Stomach (tissue), 9 donors: Measurements from ENCODE around the gene PEAK1. TPM values are rescaled to one million over a fixed set of nuclear protein-coding genes. Genes with fewer than 3 reads are reported as not detected.

ENCODE experiments used
- DNase-seq, 2 donors: peaks; one replicate each; pipeline versions ENCODE4 v3.0.0 to v3.0.0-alpha.2; 2013 to 2019
- H3K27ac ChIP-seq, 5 donors: fragments of 200-600 bp in 4 of 5; sonication (generic) in 4 of 5; one replicate each; pipeline ENCODE4 v1.5.1; 2013 to 2019; ENCODE audit warnings: mild to moderate bottlenecking in 1 of 5, moderate library complexity in 1 of 5
- H3K27me3 ChIP-seq, 3 donors: fragments of 200-600 bp; sonication (generic); one replicate each; pipeline ENCODE4 v1.5.1; 2017 to 2019; ENCODE audit warnings: mixed run types in 1 of 3
- H3K36me3 ChIP-seq, 4 donors: fragments of 200-600 bp; sonication (generic); 1 replicate in 3 of 4; 2 replicates in 1 of 4; pipeline ENCODE4 v1.5.1; 2016 to 2019
- H3K4me1 ChIP-seq, 4 donors: fragments of 200-600 bp; sonication (generic); one replicate each; pipeline ENCODE4 v1.5.1; 2016 to 2019
- H3K4me3 ChIP-seq, 4 donors: fragments of 200-600 bp; sonication (generic) in 3 of 4; one replicate each; pipeline ENCODE4 v1.5.1; 2016 to 2019; ENCODE audit warnings: mild to moderate bottlenecking in 1 of 4
- H3K9me3 ChIP-seq, 4 donors: fragments of 200-600 bp; sonication (generic); one replicate each; pipeline ENCODE4 v1.5.1; 2016 to 2019
- CTCF ChIP-seq, 7 experiments: fragments of 450-650 bp in 4 of 7; fragments of 200-600 bp in 3 of 7; sonication (generic) in 3 of 7; IDR thresholded peaks; one replicate each; pipeline ENCODE4 v1.5.1; 2016 to 2019; ENCODE audit warnings: antibody characterized with exemption in 7 of 7, control low read depth in 2 of 7, mild to moderate bottlenecking in 1 of 7
- EP300 ChIP-seq: sonication (generic); formaldehyde crosslinking; IDR thresholded peaks from one replicate; pipeline ENCODE4 v1.6.1; 2017; ENCODE audit warnings: antibody characterized with exemption
- POLR2A ChIP-seq, 4 donors: fragments of 450-650 bp; IDR thresholded peaks; one replicate each; pipeline ENCODE4 v1.6.1; 2016; ENCODE audit warnings: antibody characterized with exemption in 4 of 4, control low read depth in 2 of 4, mild to moderate bottlenecking in 1 of 4, moderate library complexity in 1 of 4
- POLR2AphosphoS5 ChIP-seq, 3 donors: sonication (generic); formaldehyde crosslinking; IDR thresholded peaks; one replicate each; pipeline ENCODE4 v1.6.1; 2016; ENCODE audit warnings: antibody characterized with exemption in 3 of 3
- WGBS, 5 donors: extraction: QIAGEN DNeasy Blood & Tissue Kit in 3 of 5; methylation state at CpG; one replicate each; pipeline versions ENCODE4 v1.1.5 to v1.1.7; 2013 to 2018; 5-methylcytosine and 5-hydroxymethylcytosine counted together
- intact Hi-C: fragments of 100-400 bp; cut with DNase I; formaldehyde crosslinking; loops from one replicate; pipeline ENCODE4 v1.15.1; 2023; ENCODE audit warnings: low total_unique reads
- polyA plus RNA-seq, 3 donors: library from polyadenylated mRNA; stranded (reverse); fragments of 200-250 nt; gene quantifications; one replicate each; pipeline ENCODE4 v1.2.3, GENCODE V29; 2013
- total RNA-seq, 5 donors: library from RNA; depleted of rRNA; stranded (reverse); fragments of >200 nt; gene quantifications; one replicate each; pipeline versions ENCODE4 v1.1.0 to v1.2.3, GENCODE V29; 2014 to 2016
- donor health status: healthy with polysubstance abuse.
- donor health status: Bipolar disorder and iron deficiency.
- donor health status: healthy.

Gene PEAK1
- total and polyA plus RNA-seq, 8 donors, result 1.7 to 72.5 (median 19.4) TPM

DNA sequence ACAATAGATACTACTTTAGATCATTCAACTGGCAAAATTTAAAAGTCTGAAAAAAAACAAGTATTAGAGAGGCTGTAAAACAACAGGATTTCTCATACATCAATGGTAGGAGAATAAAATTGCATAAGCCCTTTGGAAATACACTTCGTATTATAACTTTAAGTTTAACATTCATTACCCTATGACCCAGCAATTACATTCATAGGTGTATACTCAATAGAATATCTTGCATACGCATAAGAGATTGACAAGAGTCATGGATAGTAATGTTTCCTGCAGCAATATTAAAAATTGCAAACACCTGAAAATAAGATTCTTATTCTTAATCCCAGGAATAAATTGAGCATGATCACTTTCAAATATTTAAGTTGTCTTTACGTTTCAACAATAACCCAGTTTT lies 63.6 kb downstream of the PEAK1 start:
- Histone ChIP-seq H3K4me1 (peaks cover 0 to 9% (median 0%) of the 10 kb centered on the region in 4 donors), H3K4me3 (no peak overlapping the region), H3K27ac (no peak overlapping the region), H3K27me3 (no peaks in the 10 kb centered on the region), H3K9me3 (no peaks in the 10 kb centered on the region), H3K36me3 (no peaks in the 10 kb centered on the region)
- TF ChIP-seq CTCF (IDR thresholded peaks at IDR 0.05) (no peak), EP300 (no peak), POLR2AphosphoS5 (IDR thresholded peaks at IDR 0.05) (no peak), POLR2A (IDR thresholded peaks at IDR 0.05) (no peak)
- no peak for DNase-seq
- intact Hi-C loops, result no loop called here
- WGBS, 5 donors, result 94 to 99% (median 97%) methylated on average over 3 of the region's 3 CpGs

- Histone ChIP-seq H3K36me3 (no peaks in the 10 kb centered on the region), H3K9me3 (no peaks in the 10 kb centered on the region), H3K4me1 (peaks cover 0 to 9% (median 0%) of the 10 kb centered on the region in 4 donors), H3K27ac (no peak overlapping the region), H3K27me3 (no peaks in the 10 kb centered on the region), H3K4me3 (no peak overlapping the region)
- DNase-seq, result no peak
- WGBS, 5 donors, result 93 to 99% (median 97%) methylated on average over 3 of the region's 3 CpGs
- intact Hi-C loops, result no loop called here
- TF ChIP-seq CTCF (IDR thresholded peaks at IDR 0.05), result no peak
- no peak for TF ChIP-seq EP300
- TF ChIP-seq POLR2A (IDR thresholded peaks at IDR 0.05), result no peak
- TF ChIP-seq POLR2AphosphoS5 (IDR thresholded peaks at IDR 0.05), result no peak
Measured at GRCh38 chr15:77355321-77355720, 64.6 kb downstream of the PEAK1 start.

GRCh38 chr15:77354063-77354462 lies 65.8 kb downstream of the PEAK1 start:
- H3K36me3 ChIP-seq, result no peaks in the 10 kb centered on the region
- H3K9me3 ChIP-seq, result no peaks in the 10 kb centered on the region
- no peak for DNase-seq
- intact Hi-C loops, result no loop called here
- no peak overlapping the region for H3K4me3 ChIP-seq
- H3K27me3 ChIP-seq, result no peaks in the 10 kb centered on the region
- TF ChIP-seq POLR2A (IDR thresholded peaks at IDR 0.05), result no peak
- no peak for TF ChIP-seq POLR2AphosphoS5 (IDR thresholded peaks at IDR 0.05)
- no peak for TF ChIP-seq CTCF (IDR thresholded peaks at IDR 0.05)
- no peak for TF ChIP-seq EP300
- H3K27ac ChIP-seq, result no peak overlapping the region
- peaks cover 0 to 9% (median 0%) of the 10 kb centered on the region in 4 donors for H3K4me1 ChIP-seq

DNA sequence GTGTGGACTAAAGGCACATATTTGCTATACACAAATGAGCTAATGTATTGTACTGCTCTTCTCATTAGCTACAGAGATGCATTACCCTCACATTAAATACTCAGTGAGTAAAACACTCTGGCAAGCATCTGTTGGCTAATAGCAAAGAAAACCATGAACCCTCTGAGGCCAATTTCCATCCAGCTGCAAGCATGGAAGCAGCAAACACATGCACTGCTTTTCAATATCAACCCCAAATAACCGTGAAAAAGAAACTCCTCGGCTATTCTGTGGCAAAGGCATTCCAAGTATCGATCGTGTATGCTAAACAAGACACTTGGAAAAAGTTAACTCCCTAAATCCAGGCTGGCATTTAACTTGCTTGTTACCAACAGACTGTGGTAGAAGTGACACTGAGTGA lies 67.0 kb downstream of the PEAK1 start:
- 51 to 62% (median 56%) methylated on average over 4 of the region's 4 CpGs for WGBS, 5 donors

More for the DNA sequence above, 67.0 kb downstream of the PEAK1 start:
- H3K27me3 ChIP-seq, result no peaks in the 10 kb centered on the region
- H3K9me3 ChIP-seq, result no peaks in the 10 kb centered on the region
- no peak overlapping the region for H3K4me3 ChIP-seq
- peak in 1 of 2 donors; percentile 35 for DNase-seq
- TF ChIP-seq EP300, result no peak
- no peak for TF ChIP-seq CTCF (IDR thresholded peaks at IDR 0.05)
- TF ChIP-seq POLR2A (IDR thresholded peaks at IDR 0.05), result no peak
- no peak for TF ChIP-seq POLR2AphosphoS5 (IDR thresholded peaks at IDR 0.05)
- peaks cover 0 to 9% (median 0%) of the 10 kb centered on the region in 4 donors for H3K4me1 ChIP-seq
- H3K36me3 ChIP-seq, result no peaks in the 10 kb centered on the region
- intact Hi-C loops, result no loop called here
- no peak overlapping the region for H3K27ac ChIP-seq
